Neuronal stem cell (in vitro differentiated cells): ENCODE measurements around the gene DIDO1.

Experiments used
- DNase-seq: peaks from one replicate; pipeline ENCODE4 v3.0.0-alpha.2; 2013; ENCODE audit warnings: low spot score
- H2AFZ ChIP-seq: one replicate; pipeline ENCODE4 v1.6.1; 2013; ENCODE audit warnings: mild to moderate bottlenecking, low read length, inconsistent platforms
- H2AK5ac ChIP-seq: 2 replicates; pipeline ENCODE4 v1.6.1; 2013; ENCODE audit warnings: low read depth, mild to moderate bottlenecking, inconsistent platforms, low read length, moderate library complexity, mixed read lengths
- H2BK120ac ChIP-seq: 2 replicates; pipeline ENCODE4 v1.6.1; 2013; ENCODE audit warnings: low read depth, mild to moderate bottlenecking, inconsistent platforms, low read length, moderate library complexity, mixed read lengths
- H2BK12ac ChIP-seq: one replicate; pipeline ENCODE4 v1.6.1; 2013; ENCODE audit warnings: low read length, inconsistent platforms
- H2BK15ac ChIP-seq: 2 replicates; pipeline ENCODE4 v1.6.1; 2013; ENCODE audit warnings: mild to moderate bottlenecking, low read length, inconsistent platforms, mixed read lengths
- H2BK5ac ChIP-seq: one replicate; pipeline ENCODE4 v1.6.1; 2013; ENCODE audit warnings: inconsistent platforms, mild to moderate bottlenecking, low read length, moderate library complexity
- H3K14ac ChIP-seq: one replicate; pipeline ENCODE4 v1.6.1; 2013; ENCODE audit warnings: low read length, inconsistent platforms
- H3K18ac ChIP-seq: 2 replicates; pipeline ENCODE4 v1.6.1; 2013; ENCODE audit warnings: low read length, inconsistent platforms
- H3K23ac ChIP-seq: 2 replicates; pipeline ENCODE4 v1.6.1; 2013; ENCODE audit warnings: low read depth, mild to moderate bottlenecking, mixed read lengths, low read length, inconsistent platforms; ENCODE audit not compliant: poor library complexity
- H3K27ac ChIP-seq: replicated peaks from 3 replicates; pipeline ENCODE4 v1.5.1; 2013; ENCODE audit warnings: low read length, inconsistent platforms
- H3K27me3 ChIP-seq, 3 experiments: 2 replicates each; pipeline ENCODE4 v1.6.1; 2013; ENCODE audit warnings: low read length in 3 of 3, mild to moderate bottlenecking in 2 of 3, inconsistent platforms in 1 of 3, low read depth in 1 of 3, mixed read lengths in 1 of 3, moderate library complexity in 1 of 3; ENCODE audit not compliant: control insufficient read depth in 3 of 3, insufficient read depth in 3 of 3
- H3K36me3 ChIP-seq, 2 donors: replicated peaks in 1 of 2; 2 replicates each; pipeline ENCODE4 v1.6.1; 2013; ENCODE audit warnings: low read length in 2 of 2; ENCODE audit not compliant: control insufficient read depth in 2 of 2, insufficient read depth in 2 of 2
- H3K4ac ChIP-seq: 2 replicates; pipeline ENCODE4 v1.6.1; 2013; ENCODE audit warnings: inconsistent platforms, mild to moderate bottlenecking, low read length, moderate library complexity
- H3K4me1 ChIP-seq, 2 donors: 1 replicate in 1 of 2; 2 replicates in 1 of 2; pipeline ENCODE4 v1.6.1; 2013; ENCODE audit warnings: low read length in 2 of 2, low read depth in 1 of 2; ENCODE audit not compliant: control insufficient read depth in 2 of 2, insufficient read depth in 1 of 2
- H3K4me2 ChIP-seq: one replicate; pipeline ENCODE4 v1.6.1; 2013; ENCODE audit warnings: mild to moderate bottlenecking, low read length, inconsistent platforms; ENCODE audit not compliant: insufficient read depth, poor library complexity, severe bottlenecking
- H3K4me3 ChIP-seq, 2 donors: 2 replicates each; pipeline ENCODE4 v1.5.1; 2013; ENCODE audit warnings: low read length in 2 of 2, mild to moderate bottlenecking in 2 of 2, inconsistent platforms in 1 of 2, moderate library complexity in 1 of 2
- H3K79me1 ChIP-seq: one replicate; pipeline ENCODE4 v1.6.1; 2013; ENCODE audit warnings: low read depth, mild to moderate bottlenecking, inconsistent platforms, low read length, moderate library complexity
- H3K9ac ChIP-seq: one replicate; pipeline ENCODE4 v1.6.1; 2013; ENCODE audit warnings: mild to moderate bottlenecking, low read depth, low read length, inconsistent platforms; ENCODE audit not compliant: poor library complexity
- H3K9me3 ChIP-seq, 2 donors: replicated peaks in 1 of 2; 2 replicates each; pipeline versions ENCODE3 to v1.6.1; 2013; ENCODE audit warnings: low read length in 2 of 2, mild to moderate bottlenecking in 2 of 2, inconsistent platforms in 1 of 2, low read depth in 1 of 2, mixed read lengths in 1 of 2, moderate library complexity in 1 of 2; ENCODE audit not compliant: control insufficient read depth in 2 of 2, insufficient read depth in 1 of 2
- H4K8ac ChIP-seq: one replicate; pipeline ENCODE4 v1.6.1; 2013; ENCODE audit warnings: low read depth, mild to moderate bottlenecking, inconsistent platforms, low read length, moderate library complexity
- H4K91ac ChIP-seq: one replicate; pipeline ENCODE4 v1.6.1; 2013; ENCODE audit warnings: low read length, low read depth, mild to moderate bottlenecking, inconsistent platforms; ENCODE audit not compliant: poor library complexity
- WGBS, 2 donors: extraction: QIAGEN DNeasy Blood & Tissue Kit; methylation state at CpG; one replicate each; pipeline ENCODE4 v1.1.7; 2013; ENCODE audit warnings: missing lambda C conversion rate in 2 of 2, mixed read lengths in 1 of 2; ENCODE audit not compliant: insufficient read length in 2 of 2, insufficient replicate concordance in 1 of 2; ENCODE audit errors: extremely low coverage in 2 of 2; 5-methylcytosine and 5-hydroxymethylcytosine counted together

The DIDO1 gene

GRCh38 chr20:62959101-62959971 is 33.0 kb upstream of the DIDO1 start:
- H2AK5ac ChIP-seq: peak overlapping the region; percentile 74
- H3K18ac ChIP-seq: peak overlapping the region; percentile 38
- H3K14ac ChIP-seq: no peak overlapping the region
- H4K8ac ChIP-seq: no peak overlapping the region
- peak overlapping the region; percentile 47 for H2BK120ac ChIP-seq
- no peak overlapping the region for H2BK12ac ChIP-seq
- peak overlapping the region; percentile 22 for H4K91ac ChIP-seq
- H3K4me3 ChIP-seq: no peak overlapping the region
- no peak overlapping the region for H2BK5ac ChIP-seq
- H3K27ac ChIP-seq: no peak overlapping the region
- H3K4ac ChIP-seq: peak overlapping the region; percentile 66
- no peak overlapping the region for H3K4me2 ChIP-seq
- peaks cover 4% of the 10 kb centered on the region for H3K79me1 ChIP-seq
- H3K9ac ChIP-seq: no peak overlapping the region
- H2BK15ac ChIP-seq: peak overlapping the region; percentile 92
- H3K36me3 ChIP-seq: peaks cover 0 to 4% of the 10 kb centered on the region in 2 donors
- peak overlapping the region; percentile 33 for H2AFZ ChIP-seq
- H3K9me3 ChIP-seq: peaks cover 0 to 5% of the 10 kb centered on the region in 2 donors
- no peak for DNase-seq
- no CpG with 5 or more reads among the region's 43 CpGs for WGBS, 2 donors
- peak overlapping the region; percentile 43 for H3K23ac ChIP-seq
- H3K4me1 ChIP-seq: peaks cover 9 to 10% of the 10 kb centered on the region in 2 donors
- H3K27me3 ChIP-seq: peaks cover 0 to 12% (median 0%) of the 10 kb centered on the region in 3 experiments

- peaks cover 0 to 4% of the 10 kb centered on the region in 2 donors for H3K36me3 ChIP-seq
- H3K4me2 ChIP-seq: no peak overlapping the region
- peaks cover 4% of the 10 kb centered on the region for H3K79me1 ChIP-seq
- DNase-seq: no peak
- H4K8ac ChIP-seq: no peak overlapping the region
- H2BK12ac ChIP-seq: no peak overlapping the region
- no peak overlapping the region for H3K27ac ChIP-seq
- H2AFZ ChIP-seq: peak overlapping the region; percentile 33
- H3K14ac ChIP-seq: no peak overlapping the region
- no peak overlapping the region for H3K4me3 ChIP-seq
- peaks cover 0 to 5% of the 10 kb centered on the region in 2 donors for H3K9me3 ChIP-seq
- H3K23ac ChIP-seq: no peak overlapping the region
- WGBS, 2 donors: no CpG with 5 or more reads among the region's 10 CpGs
- H2BK120ac ChIP-seq: no peak overlapping the region
- H3K18ac ChIP-seq: peak overlapping the region; percentile 11
- H4K91ac ChIP-seq: peak overlapping the region; percentile 22
- peak overlapping the region; percentile 64 for H2BK15ac ChIP-seq
- peak overlapping the region; percentile 74 for H2AK5ac ChIP-seq
- peaks cover 0 to 4% (median 0%) of the 10 kb centered on the region in 3 experiments for H3K27me3 ChIP-seq
- no peak overlapping the region for H2BK5ac ChIP-seq
- H3K9ac ChIP-seq: no peak overlapping the region
- H3K4me1 ChIP-seq: peaks cover 13 to 15% of the 10 kb centered on the region in 2 donors
- no peak overlapping the region for H3K4ac ChIP-seq
Observed at GRCh38 chr20:62958388-62959100, 32.2 kb upstream of the DIDO1 start.

GRCh38 chr20:62957136-62958117 is 31.1 kb upstream of the DIDO1 start:
- Histone ChIP-seq H2BK12ac (peak overlapping the region; percentile 99), H3K27ac (no peak overlapping the region), H2BK120ac (peak overlapping the region; percentile 83), H3K4me1 (peaks cover 18 to 20% of the 10 kb centered on the region in 2 donors), H3K4ac (peak overlapping the region; percentile 11), H3K36me3 (peaks cover 0 to 4% of the 10 kb centered on the region in 2 donors), H3K27me3 (peaks cover 0 to 3% (median 0%) of the 10 kb centered on the region in 3 experiments), H4K91ac (no peak overlapping the region), H2BK5ac (peak overlapping the region; percentile 24), H3K18ac (peak overlapping the region; percentile 76), H3K4me2 (peak overlapping the region; percentile 2), H2AFZ (no peak overlapping the region), H3K23ac (peak overlapping the region; percentile 85), H3K79me1 (peaks cover 6% of the 10 kb centered on the region), H4K8ac (peak overlapping the region; percentile 19), H3K9ac (peak overlapping the region; percentile 60), H3K4me3 (peak overlapping the region in 1 of 2 donors; percentile 70), H3K14ac (peak overlapping the region; percentile 97), H2AK5ac (peak overlapping the region; percentile 86), H2BK15ac (peak overlapping the region; percentile 64), H3K9me3 (peaks cover 0 to 5% of the 10 kb centered on the region in 2 donors)
- no peak for DNase-seq
- WGBS, 2 donors: no CpG with 5 or more reads among the region's 36 CpGs
